K562 (cell line): Measurements from ENCODE around the gene TNFAIP3. TPM values are rescaled to one million over a fixed set of nuclear protein-coding genes. Genes with fewer than 3 reads are reported as not detected.

Source experiments
- ATAC-seq: fragments of 200-7000 bp; cut with Tn5 transposase; 3 replicates; pipeline ENCODE4 v1.9.1; 2020; ENCODE audit warnings: moderate library complexity
- BruUV-seq: library from RNA; stranded (reverse); fragments of 400-500 nt; replicated peaks from 2 replicates; lab custom pipeline; 2021; lab: Mats Ljungman, UMichigan
- CTCF ChIA-PET: fragments of 300-600 bp; formaldehyde crosslinking; extraction: SDS; loops from one replicate; lab custom pipeline; 2021; ENCODE audit warnings: low intra/inter-chr PET ratio; lab: Yijun Ruan, JAX
- POLR2A ChIA-PET: fragments of 300-600, 350-650 bp; sonication (Branson Sonifier 250); formaldehyde crosslinking; extraction: SDS; loops from one replicate; lab custom pipeline; 2021; ENCODE audit warnings: antibody characterized with exemption, inconsistent platforms; lab: Yijun Ruan, JAX
- DNase-seq, 4 experiments: peaks; one replicate each; pipeline versions ENCODE4 v3.0.0 to v3.0.0-alpha.2; 2011 to 2018; ENCODE audit warnings: low spot score in 3 of 4, mixed read lengths in 3 of 4; ENCODE audit errors: extremely low read depth in 1 of 4
- FAIRE-seq: peaks from 2 replicates; lab custom pipeline; 2011; peaks lifted over from hg19 to GRCh38; lab: Jason Lieb, UNC
- H2AFZ ChIP-seq: 2 replicates; pipeline ENCODE4 v1.6.0; 2011; ENCODE audit warnings: low read depth, low read length, control low read depth, inconsistent platforms
- H3K27ac ChIP-seq: fragments of 200-600 bp; 3 replicates; pipeline ENCODE4 v1.8.0; 2011; ENCODE audit warnings: low read depth, mild to moderate bottlenecking, control low read depth, inconsistent platforms, low read length, moderate library complexity, mixed read lengths; ENCODE audit errors: extremely low read depth
- H3K27me3 ChIP-seq, 2 experiments: fragments of 300-600 bp in 1 of 2; 2 replicates in 1 of 2; 3 replicates in 1 of 2; pipeline versions ENCODE4 v1.6.0 to v1.8.0; 2011; ENCODE audit warnings: inconsistent platforms in 2 of 2, low read length in 2 of 2, mild to moderate bottlenecking in 1 of 2, mixed read lengths in 1 of 2, moderate library complexity in 1 of 2; ENCODE audit not compliant: control insufficient read depth in 2 of 2, insufficient read depth in 2 of 2
- H3K36me3 ChIP-seq: fragments of 300-600 bp; 3 replicates; pipeline ENCODE4 v1.8.0; 2011; ENCODE audit warnings: mild to moderate bottlenecking, low read length, inconsistent platforms; ENCODE audit not compliant: control insufficient read depth, insufficient read depth
- H3K4me1 ChIP-seq, 2 experiments: fragments of 200-600 bp in 1 of 2; replicated peaks in 1 of 2; 2 replicates in 1 of 2; 3 replicates in 1 of 2; pipeline versions ENCODE4 v1.5.1 to v1.8.0; 2011; ENCODE audit warnings: inconsistent platforms in 2 of 2, low read length in 2 of 2, mild to moderate bottlenecking in 1 of 2, mixed read lengths in 1 of 2, moderate library complexity in 1 of 2; ENCODE audit not compliant: control insufficient read depth in 2 of 2, insufficient read depth in 2 of 2
- H3K4me2 ChIP-seq: 2 replicates; pipeline ENCODE4 v1.6.1; 2011; ENCODE audit warnings: low read length, control low read depth, inconsistent platforms, mixed read lengths; ENCODE audit not compliant: insufficient read depth
- H3K4me3 ChIP-seq: fragments of 200-600 bp; sonication (generic), shearing (Covaris generic); 2 replicates; pipeline ENCODE4 v1.5.1; 2016; ENCODE audit warnings: control low read depth, inconsistent platforms
- H3K79me2 ChIP-seq: fragments of 200-600 bp; 3 replicates; pipeline ENCODE4 v1.8.0; 2011; ENCODE audit warnings: low read length, inconsistent platforms; ENCODE audit not compliant: control insufficient read depth, insufficient read depth
- H3K9ac ChIP-seq, 2 experiments: 2 replicates each; pipeline versions ENCODE4 v1.6.0 to v1.6.1; 2011; ENCODE audit warnings: low read depth in 2 of 2, low read length in 2 of 2, control low read depth in 1 of 2, inconsistent platforms in 1 of 2, mild to moderate bottlenecking in 1 of 2, mixed read lengths in 1 of 2; ENCODE audit not compliant: insufficient read depth in 1 of 2
- H3K9me1 ChIP-seq: one replicate; pipeline ENCODE4 v1.6.0; 2011; ENCODE audit warnings: inconsistent platforms, mild to moderate bottlenecking, low read length, moderate library complexity; ENCODE audit not compliant: control insufficient read depth, insufficient read depth
- H3K9me3 ChIP-seq: replicated peaks from 2 replicates; pipeline ENCODE4 v1.5.1; 2011; ENCODE audit warnings: low read depth, low read length, inconsistent platforms; ENCODE audit not compliant: control insufficient read depth, insufficient read depth
- H4K20me1 ChIP-seq: replicated peaks from 2 replicates; pipeline ENCODE4 v1.6.1; 2011; ENCODE audit warnings: low read length, inconsistent platforms, mixed read lengths; ENCODE audit not compliant: control insufficient read depth, insufficient read depth
- CHD2 ChIP-seq: IDR thresholded peaks from 2 replicates; pipeline ENCODE4 v1.6.1; 2011; ENCODE audit warnings: low read depth, low read length
- ELF4 ChIP-seq: fragments of 450-650 bp; formaldehyde crosslinking; IDR thresholded peaks from 2 replicates; pipeline ENCODE4 v1.4.0; 2022; ENCODE audit warnings: missing genetic modification characterization
- ESRRB ChIP-seq: fragments of 250-450 bp; sonication (Bioruptor Pico); IDR thresholded peaks from 2 replicates; pipeline ENCODE4 v1.5.0; 2020; ENCODE audit warnings: mild to moderate bottlenecking, moderate library complexity, borderline replicate concordance
- ID3 ChIP-seq, 2 experiments: fragments of 250-450 bp in 1 of 2; fragments of 450-650 bp in 1 of 2; sonication (Bioruptor Pico) in 1 of 2; IDR thresholded peaks; 2 replicates each; pipeline versions ENCODE4 v1.6.1 to v1.8.0; 2016 to 2021; ENCODE audit warnings: mild to moderate bottlenecking in 2 of 2, moderate library complexity in 2 of 2, missing compliant biosample characterization in 1 of 2, missing genetic modification characterization in 1 of 2
- KHSRP ChIP-seq: fragments of 450-650 bp; IDR thresholded peaks from 2 replicates; pipeline ENCODE4 v1.6.1; 2017
- NFRKB ChIP-seq: fragments of 450-650 bp; IDR thresholded peaks from 2 replicates; pipeline ENCODE4 v1.6.1; 2016; ENCODE audit warnings: low read depth
- NFYB ChIP-seq: IDR thresholded peaks from 2 replicates; pipeline ENCODE4 v1.6.1; 2011; ENCODE audit warnings: mild to moderate bottlenecking, moderate library complexity; ENCODE audit not compliant: insufficient read length; ENCODE audit errors: extremely low read depth
- NR2C2 ChIP-seq, 2 experiments: fragments of 200-800 bp in 1 of 2; sonication (Bioruptor generic) in 1 of 2; sonication (generic) in 1 of 2; formaldehyde crosslinking in 1 of 2; IDR thresholded peaks; 2 replicates each; pipeline versions ENCODE4 v1.6.1 to v1.8.0; 2016 to 2022; ENCODE audit warnings: mild to moderate bottlenecking in 1 of 2, missing compliant biosample characterization in 1 of 2, missing genetic modification characterization in 1 of 2, missing genetic modification reagents in 1 of 2
- RERE ChIP-seq: sonication (generic); formaldehyde crosslinking; IDR thresholded peaks from 2 replicates; pipeline ENCODE4 v1.8.0; 2023; ENCODE audit warnings: missing genetic modification reagents, mild to moderate bottlenecking, borderline replicate concordance
- SMARCB1 ChIP-seq: IDR thresholded peaks from 2 replicates; pipeline ENCODE4 v1.6.1; 2011; ENCODE audit warnings: improper control_type of control experiment, low read depth; ENCODE audit not compliant: insufficient read length
- SP2 ChIP-seq: IDR thresholded peaks from 2 replicates; pipeline ENCODE4 v1.6.1; 2011; ENCODE audit warnings: mild to moderate bottlenecking, low read depth, low read length, moderate library complexity; ENCODE audit not compliant: poor library complexity, severe bottlenecking; ENCODE audit errors: extremely low read depth
- SRSF3 ChIP-seq: fragments of 200-400 bp; formaldehyde crosslinking; IDR thresholded peaks from 2 replicates; pipeline ENCODE4 v1.6.1; 2016; ENCODE audit warnings: mild to moderate bottlenecking, low read length, moderate library complexity; ENCODE audit not compliant: insufficient read depth
- ZC3H4 ChIP-seq: sonication (generic); formaldehyde crosslinking; IDR thresholded peaks from 2 replicates; pipeline ENCODE4 v1.9.0; 2021; ENCODE audit warnings: missing genetic modification reagents, borderline replicate concordance
- ZNF57 ChIP-seq: fragments of 450-650 bp; formaldehyde crosslinking; IDR thresholded peaks from 2 replicates; pipeline ENCODE4 v1.4.0; 2020; ENCODE audit warnings: mild to moderate bottlenecking, moderate library complexity
- whole genome bisulfite sequencing: fragments of 100-300 bp; shearing (Covaris generic); methylation state at CpG from one replicate; pipeline ENCODE4 v1.1.6; 2016; ENCODE audit warnings: low coverage, mixed read lengths; ENCODE audit not compliant: insufficient coverage; ENCODE audit errors: missing lambda C conversion rate; 5-methylcytosine and 5-hydroxymethylcytosine counted together
- in situ Hi-C: fragments of 300-500 bp; cut with MboI; formaldehyde crosslinking; loops from 4 replicates; pipeline ENCODE4 v1.15.0; 2018; ENCODE audit warnings: inconsistent platforms, mixed read lengths
- intact Hi-C: fragments of 100-400 bp; cut with micrococcal nuclease; formaldehyde crosslinking; loops from 2 replicates; pipeline ENCODE4 v1.14.2; 2022
- polyA plus RNA-seq, 8 experiments: library from polyadenylated mRNA; depleted of rRNA in 4 of 8; stranded (reverse) in 5 of 8; unstranded in 3 of 8; fragments of >200 nt; fragmentation: Nextera tagmentation in 2 of 8; fragmentation: Illumina TruSeq in 1 of 8; extraction: Ambion mirVana in 2 of 8; extraction: Trizol in 1 of 8; gene quantifications; 2 replicates each; pipeline versions ENCODE4 v1.2.1 to v1.2.3, GENCODE V29; 2011 to 2014; ENCODE audit warnings: inconsistent platforms in 1 of 8, missing spikeins in 1 of 8
- total RNA-seq, 7 experiments: library from RNA; depleted of rRNA in 6 of 7; stranded (reverse); fragments of >200 nt in 6 of 7; fragmentation: Illumina TruSeq in 2 of 7; extraction: Trizol in 2 of 7; gene quantifications; 2 replicates each; pipeline versions ENCODE4 v1.2.1 to v1.2.3, GENCODE V29; 2011 to 2021; ENCODE audit warnings: low replicate concordance in 1 of 7

Gene TNFAIP3
- total and polyA plus RNA-seq, 9 of the 15 experiments (the other 6 are each of a cell fraction or from before 2014, with no cell fraction given) = 0.79 to 17.0 (median 6.4) TPM

GRCh38 chr6:137893181-137893580 lies 26.1 kb downstream of the TNFAIP3 start:
- no peak for DNase-seq
- Histone ChIP-seq H3K27me3 (no peaks in the 10 kb centered on the region), H3K9me1 (no peaks in the 10 kb centered on the region), H2AFZ (no peak overlapping the region), H4K20me1 (no peaks in the 10 kb centered on the region), H3K4me3 (no peak overlapping the region), H3K27ac (no peak overlapping the region), H3K9me3 (no peaks in the 10 kb centered on the region)
- intact Hi-C loops = no loop called here
- no peak for TF ChIP-seq ID3 (CRISPR knock-in tag; IDR thresholded peaks at IDR 0.05)
- no peak for TF ChIP-seq ID3 (tag; IDR thresholded peaks at IDR 0.05)
- TF ChIP-seq SP2 = no peak
- TF ChIP-seq ELF4 (CRISPR knock-in tag) = no peak
- TF ChIP-seq ESRRB = no peak
- no peak for TF ChIP-seq SRSF3
- no peak for TF ChIP-seq NR2C2 (CRISPR knock-in tag; IDR thresholded peaks at IDR 0.05)
- no peak for TF ChIP-seq NR2C2 (tag; IDR thresholded peaks at IDR 0.05)
- TF ChIP-seq NFYB = no peak
- TF ChIP-seq NFRKB = no peak
- no peak for TF ChIP-seq ZC3H4 (CRISPR knock-in tag)
- no peak for TF ChIP-seq KHSRP
- TF ChIP-seq RERE (CRISPR knock-in tag) = no peak
- no peak for TF ChIP-seq CHD2
- TF ChIP-seq SMARCB1 = no peak
- no peak for TF ChIP-seq ZNF57 (CRISPR knock-in tag)
- TF ChIP-seq, all 486 proteins: peak for 0
- in situ Hi-C loops = no loop called here
- Histone ChIP-seq H3K4me1 (no peaks in the 10 kb centered on the region), H3K4me2 (no peak overlapping the region), H3K9ac (no peak overlapping the region), H3K36me3 (no peaks in the 10 kb centered on the region), H3K79me2 (no peaks in the 10 kb centered on the region)
- BruUV-seq = no TSS peak
- WGBS = 71% methylated on average over 3 of the region's 3 CpGs
- FAIRE-seq (no peak), ATAC-seq (no peak)
- ChIA-PET CTCF (no interaction called here), POLR2A (interaction anchor here (1.3 kb wide), 1 partner anchor 9 kb away, joined by 6 read pairs; no protein-coding TSS in a partner anchor)
